ENCODE measurements around the gene MTCL1. TPM values are rescaled to one million over a fixed set of nuclear protein-coding genes. Genes with fewer than 3 reads are reported as not detected.

The MTCL1 gene
- total and polyA plus RNA-seq, 9 of the 15 experiments (the other 6 are each of a cell fraction or from before 2014, with no cell fraction given), result 0.21 to 7.4 (median 3.7) TPM

GRCh38 chr18:8657873-8658470 is 47.4 kb upstream of the MTCL1 start (continued):
- TF ChIP-seq ZNF316 (IDR thresholded peaks at IDR 0.05) (peak; percentile 61), NFIC (IDR thresholded peaks at IDR 0.05) (peak; percentile 43), ZNF766 (CRISPR knock-in tag; conservative IDR thresholded peaks at IDR 0.05) (no peak), ARID3A (IDR thresholded peaks at IDR 0.05; ENCODE audit: borderline replicate concordance, low read depth, low read length) (no peak)

- BruUV-seq (replicated peaks), result no TSS peak
- ChIA-PET CTCF (ENCODE audit: low intra/inter-chr PET ratio) (interaction anchor here (0.7 kb wide), 1 partner anchor 325 kb away, joined by 3 read pairs; no protein-coding TSS in a partner anchor), POLR2A (interaction anchor here (0.7 to 1.1 kb wide), 2 partner anchors 9 to 264 kb away, joined by 3 read pairs; no protein-coding TSS in a partner anchor)
- WGBS (ENCODE audit: insufficient coverage, low coverage, missing lambda C conversion rate), result 55% methylated on average over 31 of the region's 31 CpGs
- in situ Hi-C loops (cut with MboI) (loop anchor here (5.0 to 25.0 kb wide), 2 partner anchors 323 to 853 kb away; no protein-coding TSS in a partner anchor), intact Hi-C loops (cut with micrococcal nuclease) (loop anchor here (10.0 kb wide), 1 partner anchor 226 kb away; no protein-coding TSS in a partner anchor)
- Histone ChIP-seq H4K20me1 (replicated peaks; ENCODE audit: control insufficient read depth, insufficient read depth, low read length) (no peaks in the 10 kb centered on the region), H3K79me2 (ENCODE audit: control insufficient read depth, insufficient read depth, low read length) (no peaks in the 10 kb centered on the region), H3K9me1 (ENCODE audit: control insufficient read depth, insufficient read depth, low read length) (no peaks in the 10 kb centered on the region), H3K4me1 (replicated peaks in 1 of 2; ENCODE audit: control insufficient read depth in 2 of 2, insufficient read depth in 2 of 2, low read length in 2 of 2) (peaks cover 16 to 19% of the 10 kb centered on the region in 2 experiments; a peak in 3 of 5 replicates), H2AFZ (ENCODE audit: low read depth, low read length) (peak overlapping the region; percentile 32; the same call in 1 of the 2 replicates), H3K9me3 (replicated peaks; ENCODE audit: control insufficient read depth, insufficient read depth, low read depth, low read length) (no peaks in the 10 kb centered on the region), H3K9ac (ENCODE audit: insufficient read depth in 1 of 2, low read depth in 2 of 2, low read length in 2 of 2) (no peak overlapping the region; a peak in 1 of 4 replicates), H3K4me2 (ENCODE audit: insufficient read depth, low read length) (no peak overlapping the region), H3K4me3 (no peak overlapping the region), H3K27ac (ENCODE audit: extremely low read depth, low read depth, low read length) (no peak overlapping the region), H3K36me3 (ENCODE audit: control insufficient read depth, insufficient read depth, low read length) (no peaks in the 10 kb centered on the region), H3K27me3 (ENCODE audit: control insufficient read depth in 2 of 2, insufficient read depth in 2 of 2, low read length in 2 of 2) (peaks cover 0 to 14% of the 10 kb centered on the region in 2 experiments; a peak in 3 of 5 replicates)
- FAIRE-seq, result no peak
- no peak for DNase-seq (ENCODE audit: extremely low read depth in 1 of 4, low spot score in 3 of 4)
- TF ChIP-seq HNRNPH1 (optimal IDR thresholded peaks at IDR 0.05; ENCODE audit: low read depth, low read length) (no peak), ATF3 (IDR thresholded peaks at IDR 0.05) (peak; percentile 57), ATF3 (CRISPR knock-in tag; conservative IDR thresholded peaks at IDR 0.05) (no peak), L3MBTL2 (IDR thresholded peaks at IDR 0.05) (peak; percentile 26; the same call in 1 of the 2 replicates), U2AF2 (optimal IDR thresholded peaks at IDR 0.05; ENCODE audit: low read depth, low read length) (no peak), ZNF174 (CRISPR knock-in tag; IDR thresholded peaks at IDR 0.05) (no peak)
- ATAC-seq, result no peak
Observed at GRCh38 chr18:8658858-8659485, 46.4 kb upstream of the MTCL1 start.

Measured in K562 (cell line).